Gastrocnemius medialis (tissue), 4 donors: ENCODE measurements around the gene PRKD2.

ENCODE experiments used
- CTCF ChIP-seq, 5 experiments: fragments of 450-650 bp in 3 of 5; fragments of 200-600 bp in 2 of 5; sonication (generic) in 2 of 5; IDR thresholded peaks in 4 of 5; conservative IDR thresholded peaks in 1 of 5; 1 replicate in 4 of 5; 2 replicates in 1 of 5; pipeline ENCODE4 v1.5.1; 2016 to 2019; ENCODE audit warnings: antibody characterized with exemption in 5 of 5, mild to moderate bottlenecking in 3 of 5, moderate library complexity in 3 of 5
- POLR2A ChIP-seq, 2 donors: fragments of 450-650 bp; IDR thresholded peaks; one replicate each; pipeline ENCODE4 v1.6.1; 2017; ENCODE audit warnings: antibody characterized with exemption in 2 of 2, mild to moderate bottlenecking in 2 of 2, moderate library complexity in 2 of 2

GRCh38 chr19:46732966-46733689 is 16.2 kb upstream of the PRKD2 start:
- TF ChIP-seq CTCF (IDR thresholded peaks at IDR 0.05 in 4 of 5, conservative IDR thresholded peaks at IDR 0.05 in 1 of 5): no peak
- TF ChIP-seq POLR2A (IDR thresholded peaks at IDR 0.05): no peak
